Measurements from ENCODE around the gene ADCY5.

Gene ADCY5

GRCh38 chr3:123386477-123387040 lies 62.3 kb downstream of the ADCY5 start:
- no peak for DNase-seq (ENCODE audit: low read depth, low spot score)

GRCh38 chr3:123385981-123386380 lies 62.9 kb downstream of the ADCY5 start:
- DNase-seq (ENCODE audit: low read depth, low spot score) = no peak

GRCh38 chr3:123385499-123385898 lies 63.4 kb downstream of the ADCY5 start:
- DNase-seq (ENCODE audit: low read depth, low spot score) = no peak

GRCh38 chr3:123385001-123385401 lies 63.9 kb downstream of the ADCY5 start:
- no peak for DNase-seq (ENCODE audit: low read depth, low spot score)

- DNase-seq (ENCODE audit: low read depth, low spot score) = no peak
These were observed 64.6 kb downstream of the ADCY5 start for GRCh38 chr3:123384256-123384655.

GRCh38 chr3:123383091-123384053 lies 65.5 kb downstream of the ADCY5 start:
- DNase-seq (ENCODE audit: low read depth, low spot score) = no peak

GRCh38 chr3:123380261-123380660 lies 68.6 kb downstream of the ADCY5 start:
- DNase-seq (ENCODE audit: low read depth, low spot score) = no peak

- DNase-seq (ENCODE audit: low read depth, low spot score) = no peak
These were observed 69.7 kb downstream of the ADCY5 start for GRCh38 chr3:123379041-123379830.

GRCh38 chr3:123378409-123378915 lies 70.4 kb downstream of the ADCY5 start:
- DNase-seq (ENCODE audit: low read depth, low spot score) = no peak

- DNase-seq (ENCODE audit: low read depth, low spot score) = no peak
These were observed 71.6 kb downstream of the ADCY5 start for GRCh38 chr3:123377243-123377740.

- DNase-seq (ENCODE audit: low read depth, low spot score) = no peak
These were observed 72.2 kb downstream of the ADCY5 start for GRCh38 chr3:123376451-123377242.

- no peak for DNase-seq (ENCODE audit: low read depth, low spot score)
These were observed 73.6 kb downstream of the ADCY5 start for GRCh38 chr3:123375014-123375940.

- no peak for DNase-seq (ENCODE audit: low read depth, low spot score)
These were observed 74.9 kb downstream of the ADCY5 start for GRCh38 chr3:123374016-123374415.

- DNase-seq (ENCODE audit: low read depth, low spot score) = no peak
These were observed 75.4 kb downstream of the ADCY5 start for GRCh38 chr3:123373474-123373987.

- no peak for DNase-seq (ENCODE audit: low read depth, low spot score)
These were observed 76.0 kb downstream of the ADCY5 start for GRCh38 chr3:123372686-123373473.

GRCh38 chr3:123371859-123372685 lies 76.8 kb downstream of the ADCY5 start:
- no peak for DNase-seq (ENCODE audit: low read depth, low spot score)

- DNase-seq (ENCODE audit: low read depth, low spot score) = no peak
These were observed 77.5 kb downstream of the ADCY5 start for GRCh38 chr3:123371426-123371825.

GRCh38 chr3:123370819-123371218 lies 78.1 kb downstream of the ADCY5 start:
- DNase-seq (ENCODE audit: low read depth, low spot score) = no peak
